NK-92 treated with Interleukin-12 subunit alpha and Interleukin-12 subunit beta, amount 100 ng/mL, for 24 hours (cell line): ENCODE data around the gene SAMSN1.
A peak's percentile ranks its signal among the peaks of the same experiment; 100 is the strongest.
"Not testable (repeated sequence)": the region's sequence is repeated elsewhere in the genome, so short reads cannot be mapped to it uniquely, and the experiment has no call there.

Source experiments
- DNase-seq: peaks from one replicate; lab custom pipeline; 2025; lab: John Stamatoyannopoulos, UW

The SAMSN1 gene

GRCh38 chr21:14527696-14528652, 18.1 kb downstream of the SAMSN1 start:
- no peak for DNase-seq

GRCh38 chr21:14526836-14527695, 19.0 kb downstream of the SAMSN1 start:
- DNase-seq: no peak

- DNase-seq: no peak
Observed at GRCh38 chr21:14526199-14526598, 19.9 kb downstream of the SAMSN1 start.

- DNase-seq: peak; percentile 59
Observed at GRCh38 chr21:14523234-14523633, 22.9 kb downstream of the SAMSN1 start.

DNA sequence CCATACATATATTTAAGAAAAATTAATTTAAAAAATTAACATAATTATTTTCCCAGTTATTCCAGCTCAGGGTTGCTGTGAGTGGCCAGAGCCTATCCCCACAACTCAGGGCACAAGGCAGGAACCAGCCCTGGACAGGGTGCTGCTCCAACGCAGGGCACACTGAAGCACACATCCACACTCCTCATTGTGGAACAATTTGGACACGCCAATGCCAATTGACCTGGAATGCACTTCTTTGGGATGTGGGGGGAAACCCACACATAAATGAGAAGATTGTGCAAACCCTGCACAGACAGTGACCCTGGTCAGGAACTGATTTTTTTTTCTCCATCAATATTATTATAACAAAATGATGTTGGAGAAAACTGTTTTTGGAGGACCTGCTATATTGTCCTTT, 23.4 kb downstream of the SAMSN1 start:
- DNase-seq: no peak

GRCh38 chr21:14520535-14520934, 25.6 kb downstream of the SAMSN1 start:
- DNase-seq: no peak

DNA sequence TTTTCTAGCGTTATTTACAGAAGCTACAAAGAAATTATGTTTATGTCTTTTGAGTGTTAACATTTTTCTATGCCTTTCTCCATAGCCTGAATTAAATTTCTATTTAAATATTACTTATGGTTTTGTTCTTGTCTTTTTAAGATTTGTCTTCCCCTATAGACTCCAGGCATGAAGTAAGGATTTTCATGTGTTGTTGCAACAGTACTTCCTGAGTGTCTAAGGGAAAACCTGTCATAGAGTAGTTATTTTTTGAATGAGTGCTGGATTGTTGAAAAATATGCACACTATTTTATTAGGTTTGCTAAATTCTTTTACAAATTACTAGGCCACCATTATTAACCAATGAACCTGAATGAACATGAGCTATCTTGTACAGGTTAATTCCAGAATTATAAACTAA, 27.1 kb downstream of the SAMSN1 start:
- DNase-seq: no peak

GRCh38 chr21:14513804-14514203, 32.3 kb downstream of the SAMSN1 start:
- no peak for DNase-seq

GRCh38 chr21:14506859-14507457, 39.2 kb downstream of the SAMSN1 start:
- not testable (repeated sequence) for DNase-seq

DNA sequence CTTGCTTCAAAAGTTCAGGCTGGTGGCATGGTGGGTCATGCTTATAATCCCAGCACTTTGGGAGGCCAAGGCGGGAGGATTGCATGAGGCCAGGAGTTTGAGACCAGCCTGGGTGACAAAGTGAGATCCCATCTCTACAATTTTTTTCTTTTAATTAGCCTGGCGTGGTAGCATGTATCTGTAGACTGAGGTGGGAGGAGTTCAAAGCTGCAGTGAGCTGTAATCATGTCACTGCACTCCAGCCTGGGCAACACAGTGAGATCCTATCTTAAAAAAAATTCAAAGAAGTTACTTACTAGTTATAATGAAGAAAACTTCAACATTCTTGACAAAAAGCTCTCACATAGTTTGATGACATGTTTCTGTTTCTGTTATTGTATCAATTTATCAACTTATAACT, 45.2 kb downstream of the SAMSN1 start:
- DNase-seq: no peak

DNA sequence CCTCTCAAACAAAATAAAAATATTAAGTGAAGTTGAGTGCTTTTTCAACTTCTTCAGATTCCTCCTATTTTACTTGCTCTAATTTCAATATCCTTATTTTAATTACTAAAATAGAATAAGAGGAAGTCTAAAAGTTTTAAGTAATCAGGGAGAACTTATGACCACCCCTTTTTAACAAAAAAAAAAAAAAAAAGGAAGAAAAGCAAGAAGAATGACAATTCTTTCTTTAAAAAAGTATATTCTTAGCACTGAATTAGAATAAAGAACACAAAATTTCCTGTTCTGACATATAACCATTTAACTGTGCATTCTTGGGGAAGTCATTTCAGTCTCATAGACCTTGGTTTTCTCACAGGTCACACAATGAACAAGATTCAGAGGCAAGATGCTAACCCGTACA, 46.8 kb downstream of the SAMSN1 start:
- DNase-seq: no peak

DNA sequence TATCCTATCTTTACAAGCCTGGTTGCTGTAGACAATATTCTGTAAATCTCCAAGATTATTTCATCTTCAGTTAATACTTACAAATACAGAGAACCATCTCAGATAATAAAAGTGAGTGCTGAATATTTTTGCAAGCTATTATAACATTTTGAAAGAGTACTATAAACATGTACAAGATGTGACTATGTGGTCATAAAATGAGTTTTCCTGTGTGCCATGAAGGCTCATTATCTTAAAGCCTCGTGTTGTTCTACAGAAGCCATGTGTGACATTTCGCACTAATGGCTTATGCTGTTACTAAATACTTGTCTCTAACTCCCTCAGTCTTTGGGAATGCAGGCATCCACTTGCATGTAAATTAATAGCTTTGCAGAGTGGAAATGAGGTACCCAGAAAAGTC, 48.3 kb downstream of the SAMSN1 start:
- no peak for DNase-seq

- no peak for DNase-seq
Observed at GRCh38 chr21:14495075-14495474, 51.0 kb downstream of the SAMSN1 start.

DNA sequence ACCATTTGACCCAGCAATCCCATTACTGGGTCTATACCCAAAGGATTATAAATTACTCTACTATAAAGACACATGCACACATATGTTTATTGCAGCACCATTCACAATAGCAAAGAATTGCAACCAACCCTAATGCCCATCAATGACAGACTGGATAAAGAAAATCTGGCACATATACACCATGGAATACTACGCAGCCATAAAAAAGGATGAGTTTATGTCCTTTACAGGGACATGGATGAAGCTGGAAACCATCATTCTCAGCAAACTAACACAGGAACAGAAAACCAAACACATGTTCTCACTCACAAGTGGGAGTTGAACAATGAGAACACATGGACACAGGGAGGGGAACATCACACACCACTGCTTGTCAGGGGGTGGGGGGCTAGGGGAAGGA, 51.9 kb downstream of the SAMSN1 start:
- DNase-seq: not testable (repeated sequence)

- no peak for DNase-seq
Observed at GRCh38 chr21:14493731-14494130, 52.4 kb downstream of the SAMSN1 start.

DNA sequence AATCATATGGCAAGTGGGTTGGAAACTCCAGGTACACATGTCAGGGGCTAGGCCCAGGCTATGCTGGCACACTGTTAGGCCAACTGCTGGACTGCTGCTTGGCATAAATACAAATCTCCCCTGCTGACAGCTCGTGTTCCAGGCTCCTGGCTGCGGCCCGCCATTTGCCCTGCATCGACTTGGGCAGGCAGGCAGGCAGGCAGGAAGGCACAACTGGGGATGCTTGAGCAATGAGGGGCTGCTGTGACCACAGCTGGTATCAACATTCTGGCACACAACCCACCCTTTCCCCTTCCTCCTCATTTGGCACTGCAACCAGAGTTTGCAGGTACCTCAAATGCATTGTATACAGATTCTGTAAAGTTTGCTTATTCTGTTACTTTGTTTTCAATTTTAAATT, 53.2 kb downstream of the SAMSN1 start:
- DNase-seq: no peak

DNA sequence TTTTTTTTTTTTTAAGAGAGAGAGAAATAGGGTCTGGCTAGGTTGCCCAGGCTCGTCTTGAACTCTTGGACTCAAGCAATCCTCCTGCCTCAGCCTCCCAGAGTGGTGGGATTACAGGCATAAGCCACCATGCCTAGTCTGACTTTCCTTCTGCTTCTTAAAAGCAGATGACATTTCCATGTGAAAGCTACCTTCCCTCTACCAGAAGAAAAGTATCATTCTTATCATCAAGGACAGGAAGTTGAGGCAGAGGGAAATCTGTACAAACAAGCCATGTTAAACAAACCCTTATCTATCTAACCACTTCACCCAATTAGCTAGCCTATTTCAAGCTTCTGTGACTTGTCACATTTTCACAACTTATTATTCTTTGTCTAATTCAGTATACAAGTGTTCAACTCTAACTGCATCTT, 54.8 kb downstream of the SAMSN1 start:
- DNase-seq: no peak

- no peak for DNase-seq
Observed at GRCh38 chr21:14488672-14489204, 57.4 kb downstream of the SAMSN1 start.

- no peak for DNase-seq
Observed at GRCh38 chr21:14487490-14488432, 58.4 kb downstream of the SAMSN1 start.

DNA sequence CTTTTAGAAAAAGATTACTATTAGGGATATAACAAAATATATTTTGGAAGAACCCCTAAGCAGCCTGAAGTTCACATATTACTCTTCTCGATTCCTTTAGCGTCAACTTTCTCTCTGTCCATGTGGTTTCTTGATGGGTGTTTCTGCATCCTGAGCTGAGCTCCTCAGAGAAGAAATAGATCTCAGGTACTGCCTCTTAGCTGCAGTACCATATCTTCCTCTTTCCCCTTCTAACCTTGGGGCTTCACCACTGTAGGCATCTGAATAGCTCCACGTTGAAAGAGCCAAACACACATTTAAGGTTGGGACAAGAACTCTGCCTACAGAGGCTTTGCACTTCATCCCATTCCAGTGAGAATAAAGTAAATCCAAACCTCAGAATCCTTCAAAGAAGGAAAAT, 59.2 kb downstream of the SAMSN1 start:
- no peak for DNase-seq
